OCI-LY1 (cell line): ENCODE measurements around the gene FBXO28.

Experiments used
- EZH2 ChIP-seq: fragments of 200-600 bp; sonication (generic), shearing (Covaris generic); IDR thresholded peaks from 2 replicates; pipeline ENCODE4 v1.8.0; 2017; ENCODE audit warnings: borderline replicate concordance, mixed run types, mild to moderate bottlenecking, antibody characterized with exemption, low read length, moderate library complexity, mixed read lengths
- TF ChIP-seq, protein P1 (sequence below): fragments of 200-600 bp; sonication (generic), shearing (Covaris generic); IDR thresholded peaks from 2 replicates; pipeline ENCODE4 v1.5.1; 2017; ENCODE audit warnings: mild to moderate bottlenecking, antibody characterized with exemption, low read length, moderate library complexity, mixed read lengths

GRCh38 chr1:224090116-224090515 lies 23.8 kb upstream of the FBXO28 start:
- TF ChIP-seq, protein P1, sequence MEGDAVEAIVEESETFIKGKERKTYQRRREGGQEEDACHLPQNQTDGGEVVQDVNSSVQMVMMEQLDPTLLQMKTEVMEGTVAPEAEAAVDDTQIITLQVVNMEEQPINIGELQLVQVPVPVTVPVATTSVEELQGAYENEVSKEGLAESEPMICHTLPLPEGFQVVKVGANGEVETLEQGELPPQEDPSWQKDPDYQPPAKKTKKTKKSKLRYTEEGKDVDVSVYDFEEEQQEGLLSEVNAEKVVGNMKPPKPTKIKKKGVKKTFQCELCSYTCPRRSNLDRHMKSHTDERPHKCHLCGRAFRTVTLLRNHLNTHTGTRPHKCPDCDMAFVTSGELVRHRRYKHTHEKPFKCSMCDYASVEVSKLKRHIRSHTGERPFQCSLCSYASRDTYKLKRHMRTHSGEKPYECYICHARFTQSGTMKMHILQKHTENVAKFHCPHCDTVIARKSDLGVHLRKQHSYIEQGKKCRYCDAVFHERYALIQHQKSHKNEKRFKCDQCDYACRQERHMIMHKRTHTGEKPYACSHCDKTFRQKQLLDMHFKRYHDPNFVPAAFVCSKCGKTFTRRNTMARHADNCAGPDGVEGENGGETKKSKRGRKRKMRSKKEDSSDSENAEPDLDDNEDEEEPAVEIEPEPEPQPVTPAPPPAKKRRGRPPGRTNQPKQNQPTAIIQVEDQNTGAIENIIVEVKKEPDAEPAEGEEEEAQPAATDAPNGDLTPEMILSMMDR = no peak
- TF ChIP-seq EZH2 = no peak
